HFFc6 (cell line): ENCODE results near the gene MCF2L. TPM values are rescaled to one million over a fixed set of nuclear protein-coding genes. Genes with fewer than 3 reads are reported as not detected.

Experiments used
- DNase-seq: peaks from one replicate; pipeline ENCODE4 v3.0.0-alpha.2; 2018
- H3K27ac Mint-ChIP-seq: 2 replicates; pipeline ENCODE4 v1.8.0; 2020; ENCODE audit warnings: mild to moderate bottlenecking, mixed read lengths
- H3K27me3 Mint-ChIP-seq: 2 replicates; pipeline ENCODE4 v1.8.0; 2021; ENCODE audit warnings: mild to moderate bottlenecking, moderate library complexity, mixed read lengths; ENCODE audit not compliant: insufficient read depth
- H3K36me3 Mint-ChIP-seq: 2 replicates; pipeline ENCODE4 v1.8.0; 2021; ENCODE audit warnings: low read depth, mixed read lengths
- H3K4me1 Mint-ChIP-seq: 2 replicates; pipeline ENCODE4 v1.8.0; 2020; ENCODE audit warnings: low read depth, mixed read lengths
- H3K4me3 Mint-ChIP-seq: 2 replicates; pipeline ENCODE4 v1.8.0; 2020; ENCODE audit warnings: mild to moderate bottlenecking, moderate library complexity, mixed read lengths
- H3K9me3 Mint-ChIP-seq: 2 replicates; pipeline ENCODE4 v1.8.0; 2020; ENCODE audit warnings: mild to moderate bottlenecking, mixed read lengths
- CTCF ChIP-seq: fragments of 200-600 bp; sonication (generic); IDR thresholded peaks from 2 replicates; pipeline ENCODE4 v1.5.0; 2021; ENCODE audit warnings: antibody characterized with exemption, mild to moderate bottlenecking
- total RNA-seq, 6 experiments: library from RNA; stranded (reverse); fragmentation: NEBNext Ultra II Directional; extraction: Animal tissue kit (Norgen Biotek cat#: 25700); gene quantifications; 2 replicates in 1 of 6; 3 replicates in 5 of 6; pipeline ENCODE4 v1.2.3, GENCODE V29; 2021

MCF2L gene
- total RNA-seq, 6 experiments from 2014 or later: not detected

- Mint-ChIP-seq H3K4me3 (no peak overlapping the region), H3K27me3 (peaks cover 4% of the 10 kb centered on the region), H3K4me1 (peaks cover 14% of the 10 kb centered on the region), H3K27ac (no peak overlapping the region), H3K9me3 (no peaks in the 10 kb centered on the region; the same call in 1 of the 2 replicates), H3K36me3 (no peaks in the 10 kb centered on the region)
- no peak for DNase-seq
- TF ChIP-seq CTCF: no peak
Measured at GRCh38 chr13:113059891-113060290, 90.9 kb downstream of the MCF2L start.

GRCh38 chr13:113060557-113061270, 91.7 kb downstream of the MCF2L start:
- TF ChIP-seq CTCF: no peak
- Mint-ChIP-seq H3K27ac (no peak overlapping the region), H3K9me3 (no peaks in the 10 kb centered on the region; the same call in 1 of the 2 replicates), H3K4me1 (peaks cover 9% of the 10 kb centered on the region), H3K27me3 (peaks cover 10% of the 10 kb centered on the region), H3K4me3 (no peak overlapping the region), H3K36me3 (no peaks in the 10 kb centered on the region)
- DNase-seq: no peak

GRCh38 chr13:113061271-113061625, 92.2 kb downstream of the MCF2L start:
- no peak for DNase-seq
- Mint-ChIP-seq H3K27ac (no peak overlapping the region), H3K9me3 (no peaks in the 10 kb centered on the region; the same call in 1 of the 2 replicates), H3K27me3 (peaks cover 13% of the 10 kb centered on the region), H3K4me1 (peaks cover 7% of the 10 kb centered on the region), H3K36me3 (no peaks in the 10 kb centered on the region), H3K4me3 (no peak overlapping the region)
- no peak for TF ChIP-seq CTCF

- H3K9me3 Mint-ChIP-seq: no peaks in the 10 kb centered on the region; the same call in 1 of the 2 replicates
- DNase-seq: no peak
- peaks cover 7% of the 10 kb centered on the region for H3K4me1 Mint-ChIP-seq
- H3K27me3 Mint-ChIP-seq: peaks cover 15% of the 10 kb centered on the region
- no peak overlapping the region for H3K4me3 Mint-ChIP-seq
- H3K27ac Mint-ChIP-seq: no peak overlapping the region
- H3K36me3 Mint-ChIP-seq: no peaks in the 10 kb centered on the region
- no peak for TF ChIP-seq CTCF
Measured at GRCh38 chr13:113061796-113062425, 92.9 kb downstream of the MCF2L start.

- no peak for TF ChIP-seq CTCF
- no peaks in the 10 kb centered on the region for H3K36me3 Mint-ChIP-seq
- peaks cover 7% of the 10 kb centered on the region for H3K4me1 Mint-ChIP-seq
- no peaks in the 10 kb centered on the region; the same call in 1 of the 2 replicates for H3K9me3 Mint-ChIP-seq
- peaks cover 15% of the 10 kb centered on the region for H3K27me3 Mint-ChIP-seq
- H3K4me3 Mint-ChIP-seq: no peak overlapping the region
- no peak for DNase-seq
- H3K27ac Mint-ChIP-seq: no peak overlapping the region
Measured at GRCh38 chr13:113062691-113063090, 93.7 kb downstream of the MCF2L start.
